Nephron progenitor cell (in vitro differentiated cells): ENCODE data around the gene DGKD.

Experiments
- DNase-seq: peaks from one replicate; pipeline ENCODE4 v3.0.0; 2021
- H3K27ac Mint-ChIP-seq: 2 replicates; pipeline ENCODE4 v1.8.0; 2021; ENCODE audit warnings: mild to moderate bottlenecking, moderate library complexity, mixed read lengths
- H3K27me3 Mint-ChIP-seq: 2 replicates; pipeline ENCODE4 v1.8.0; 2021; ENCODE audit warnings: mild to moderate bottlenecking, low read depth, mixed read lengths; ENCODE audit not compliant: poor library complexity
- H3K36me3 Mint-ChIP-seq: 2 replicates; pipeline ENCODE4 v1.8.0; 2021; ENCODE audit warnings: low read depth, mixed read lengths
- H3K4me1 Mint-ChIP-seq: 2 replicates; pipeline ENCODE4 v1.8.0; 2021; ENCODE audit warnings: mixed read lengths
- H3K4me3 Mint-ChIP-seq: 2 replicates; pipeline ENCODE4 v1.8.0; 2021; ENCODE audit warnings: mild to moderate bottlenecking, moderate library complexity, mixed read lengths
- H3K9me3 Mint-ChIP-seq: 2 replicates; pipeline ENCODE4 v1.8.0; 2021; ENCODE audit warnings: mild to moderate bottlenecking, moderate library complexity, mixed read lengths
- TF ChIP-seq, protein P1 (sequence below): fragments of 200-600 bp; sonication (generic); IDR thresholded peaks from 2 replicates; pipeline ENCODE4 v1.5.0; 2021; ENCODE audit warnings: antibody characterized with exemption

The DGKD gene

DNA sequence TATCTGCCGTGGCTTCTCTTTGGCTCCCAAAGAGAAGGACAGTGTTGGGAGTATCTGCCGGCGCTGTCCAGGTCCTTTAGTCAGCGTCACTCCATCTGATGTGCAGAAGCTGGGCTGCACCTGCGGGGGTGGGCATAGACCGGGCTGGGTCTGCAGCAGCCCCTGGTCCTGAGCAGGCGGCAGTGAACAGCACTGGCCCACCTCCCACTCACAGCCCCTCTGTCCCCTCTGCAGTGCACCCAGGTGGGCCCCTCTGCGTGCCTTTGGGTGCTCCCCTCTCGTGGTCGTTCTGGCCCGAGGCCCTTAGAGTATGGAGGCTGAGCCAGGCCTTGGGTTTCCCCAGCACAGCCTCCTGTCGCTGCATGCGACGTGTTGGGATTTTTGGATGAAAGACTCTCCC, 116.5 kb downstream of the DGKD start:
- peaks cover 64% of the 10 kb centered on the region for H3K36me3 Mint-ChIP-seq
- H3K4me1 Mint-ChIP-seq, result peaks cover 2% of the 10 kb centered on the region
- H3K27ac Mint-ChIP-seq, result no peak overlapping the region
- peaks cover 3% of the 10 kb centered on the region for H3K27me3 Mint-ChIP-seq
- TF ChIP-seq, protein P1, sequence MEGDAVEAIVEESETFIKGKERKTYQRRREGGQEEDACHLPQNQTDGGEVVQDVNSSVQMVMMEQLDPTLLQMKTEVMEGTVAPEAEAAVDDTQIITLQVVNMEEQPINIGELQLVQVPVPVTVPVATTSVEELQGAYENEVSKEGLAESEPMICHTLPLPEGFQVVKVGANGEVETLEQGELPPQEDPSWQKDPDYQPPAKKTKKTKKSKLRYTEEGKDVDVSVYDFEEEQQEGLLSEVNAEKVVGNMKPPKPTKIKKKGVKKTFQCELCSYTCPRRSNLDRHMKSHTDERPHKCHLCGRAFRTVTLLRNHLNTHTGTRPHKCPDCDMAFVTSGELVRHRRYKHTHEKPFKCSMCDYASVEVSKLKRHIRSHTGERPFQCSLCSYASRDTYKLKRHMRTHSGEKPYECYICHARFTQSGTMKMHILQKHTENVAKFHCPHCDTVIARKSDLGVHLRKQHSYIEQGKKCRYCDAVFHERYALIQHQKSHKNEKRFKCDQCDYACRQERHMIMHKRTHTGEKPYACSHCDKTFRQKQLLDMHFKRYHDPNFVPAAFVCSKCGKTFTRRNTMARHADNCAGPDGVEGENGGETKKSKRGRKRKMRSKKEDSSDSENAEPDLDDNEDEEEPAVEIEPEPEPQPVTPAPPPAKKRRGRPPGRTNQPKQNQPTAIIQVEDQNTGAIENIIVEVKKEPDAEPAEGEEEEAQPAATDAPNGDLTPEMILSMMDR, result no peak
- no peak overlapping the region for H3K4me3 Mint-ChIP-seq
- H3K9me3 Mint-ChIP-seq, result no peaks in the 10 kb centered on the region
- DNase-seq, result no peak

DNA sequence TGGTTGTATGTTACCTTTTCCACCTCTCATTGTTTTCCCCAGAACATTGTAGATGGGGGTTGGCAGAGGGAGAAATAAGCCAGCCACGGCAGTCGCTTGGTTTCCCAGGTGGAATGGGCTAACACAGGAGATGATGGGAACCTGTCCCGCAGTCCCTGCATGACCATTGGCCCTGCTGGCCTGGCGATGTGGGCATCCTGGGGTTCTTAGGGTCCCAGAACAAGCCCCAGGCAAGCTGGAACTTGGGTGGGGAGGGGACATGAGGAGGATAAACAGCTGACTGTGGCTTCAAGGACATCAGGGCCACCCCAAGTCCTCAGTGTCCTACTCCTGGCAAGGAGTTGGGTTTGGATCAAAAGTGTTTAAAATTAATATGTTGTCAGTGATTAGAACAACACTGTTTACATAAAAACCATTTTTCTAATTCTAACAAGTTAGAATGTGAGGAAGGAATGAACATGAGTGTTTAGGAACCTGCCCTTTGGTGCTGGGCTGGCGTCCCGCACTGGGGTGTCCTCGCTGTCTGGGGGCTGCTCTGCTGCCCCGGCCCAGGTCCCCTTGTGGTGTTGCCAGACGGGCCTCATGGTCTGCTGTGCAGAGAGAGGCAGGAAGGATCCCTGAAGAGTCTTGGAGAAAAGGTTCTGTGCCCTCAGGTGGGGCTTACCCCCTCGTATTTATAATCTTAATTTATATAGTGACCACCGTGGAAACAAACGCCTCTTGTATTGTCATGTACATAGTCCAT, 117.2 kb downstream of the DGKD start:
- TF ChIP-seq, protein P1, result no peak
- Mint-ChIP-seq H3K27ac (no peak overlapping the region), H3K4me3 (no peak overlapping the region), H3K36me3 (peaks cover 61% of the 10 kb centered on the region), H3K9me3 (no peaks in the 10 kb centered on the region), H3K27me3 (peaks cover 3% of the 10 kb centered on the region), H3K4me1 (peaks cover 5% of the 10 kb centered on the region)
- no peak for DNase-seq

DNA sequence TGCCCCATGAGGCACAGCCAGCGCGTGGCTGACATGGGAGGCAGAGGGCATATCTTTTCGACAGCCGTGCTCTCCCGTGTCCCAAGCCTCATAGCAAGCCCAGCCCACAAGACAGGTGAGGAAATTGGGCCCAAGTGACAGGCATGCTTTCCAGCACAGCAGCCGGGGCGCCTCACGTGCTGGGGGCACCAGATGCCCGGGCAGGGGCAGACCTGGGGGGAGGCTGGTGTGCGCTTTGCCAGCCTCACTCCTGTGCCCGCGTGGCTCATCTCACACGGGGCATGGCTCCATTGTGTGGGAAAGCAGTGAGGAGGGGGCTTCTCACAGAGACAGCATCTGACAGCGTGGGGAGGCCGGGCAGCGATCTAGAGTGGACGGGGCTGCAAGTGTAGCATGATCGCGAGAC, 119.1 kb downstream of the DGKD start:
- H3K4me1 Mint-ChIP-seq, result peaks cover 5% of the 10 kb centered on the region
- DNase-seq, result no peak
- peaks cover 3% of the 10 kb centered on the region for H3K27me3 Mint-ChIP-seq
- TF ChIP-seq, protein P1, result no peak
- no peak overlapping the region for H3K27ac Mint-ChIP-seq
- H3K9me3 Mint-ChIP-seq, result no peaks in the 10 kb centered on the region
- no peak overlapping the region for H3K4me3 Mint-ChIP-seq
- peaks cover 48% of the 10 kb centered on the region for H3K36me3 Mint-ChIP-seq

DNA sequence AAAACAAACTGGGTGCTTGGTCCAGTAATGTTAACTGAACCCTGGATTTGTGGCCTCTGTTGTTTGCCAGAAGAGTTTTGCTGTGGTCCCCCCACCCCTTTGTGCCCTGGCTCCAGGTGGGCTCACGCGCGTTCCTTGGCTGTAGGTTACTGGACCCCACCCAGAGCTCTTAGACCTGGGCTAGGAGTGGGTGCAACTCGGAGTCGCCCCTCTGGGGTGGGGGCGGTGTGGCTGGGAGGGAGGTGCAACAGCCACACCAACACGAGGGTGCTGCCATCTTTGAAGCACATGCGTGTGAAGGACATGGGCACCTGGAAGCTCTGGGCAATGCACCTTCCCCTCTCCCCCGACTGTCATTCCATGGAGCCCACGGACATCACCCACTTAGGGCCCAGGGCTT, 119.6 kb downstream of the DGKD start:
- TF ChIP-seq, protein P1, result no peak
- no peak overlapping the region for H3K27ac Mint-ChIP-seq
- DNase-seq, result no peak

DNA sequence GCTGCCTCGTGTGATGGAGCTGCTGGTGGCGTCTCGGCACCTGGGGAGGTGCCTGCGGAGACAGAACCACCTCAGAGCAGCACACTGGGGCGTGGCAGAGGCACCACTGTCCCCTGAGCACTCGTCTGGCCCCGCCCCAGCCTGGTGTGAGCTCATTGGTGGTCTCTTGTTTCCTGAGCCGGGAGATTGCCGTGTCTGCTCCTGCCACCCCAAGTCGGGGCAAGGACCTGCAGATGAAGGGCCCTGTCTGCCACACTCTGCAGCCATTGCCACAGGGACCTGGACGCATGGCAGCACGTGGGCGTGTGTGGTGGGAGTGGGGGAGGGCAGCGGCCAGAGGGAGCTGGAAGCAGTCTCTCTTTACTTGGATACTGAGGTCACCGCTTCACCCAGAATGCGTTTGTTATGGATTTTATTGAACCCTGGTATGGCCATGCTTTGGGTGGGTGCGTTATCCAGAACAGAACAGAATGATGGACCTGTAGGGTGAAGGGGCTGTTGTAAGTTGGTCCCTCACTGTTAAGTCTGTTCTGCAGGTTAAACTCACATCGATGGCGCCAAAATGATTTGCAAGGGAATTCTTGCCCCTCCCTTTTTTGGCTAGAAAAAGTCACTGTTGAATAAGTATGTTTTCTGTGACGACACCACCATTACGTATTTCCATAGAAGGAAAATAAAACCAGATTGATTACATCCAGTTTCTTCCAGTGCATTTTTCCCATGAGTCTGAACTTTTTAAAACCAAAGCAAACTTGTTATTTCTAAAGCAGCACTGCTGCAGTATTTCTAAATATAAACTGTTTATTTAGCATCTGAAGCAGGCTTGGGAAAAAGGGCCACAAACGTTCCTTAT, 120.2 kb downstream of the DGKD start:
- Mint-ChIP-seq H3K4me3 (no peak overlapping the region), H3K4me1 (peaks cover 5% of the 10 kb centered on the region), H3K27ac (no peak overlapping the region), H3K36me3 (peaks cover 40% of the 10 kb centered on the region), H3K27me3 (no peaks in the 10 kb centered on the region), H3K9me3 (no peaks in the 10 kb centered on the region)
- TF ChIP-seq, protein P1, result no peak
- no peak for DNase-seq

More for the DNA sequence above, 119.6 kb downstream of the DGKD start:
- Mint-ChIP-seq H3K36me3 (peaks cover 43% of the 10 kb centered on the region), H3K4me3 (no peak overlapping the region), H3K27me3 (peaks cover 3% of the 10 kb centered on the region), H3K9me3 (no peaks in the 10 kb centered on the region), H3K4me1 (peaks cover 5% of the 10 kb centered on the region)
